Lower leg skin (tissue), 3 donors: Measurements from ENCODE around the gene MSH3.

Experiments
- POLR2A ChIP-seq, 2 donors: fragments of 450-650 bp; IDR thresholded peaks; one replicate each; pipeline ENCODE4 v1.6.1; 2016 to 2017; ENCODE audit warnings: antibody characterized with exemption in 2 of 2, mild to moderate bottlenecking in 1 of 2, moderate library complexity in 1 of 2
- TF ChIP-seq, protein P1 (sequence below), 3 donors: fragments of 450-650 bp; IDR thresholded peaks; one replicate each; pipeline ENCODE4 v1.5.1; 2016; ENCODE audit warnings: antibody characterized with exemption in 3 of 3, mild to moderate bottlenecking in 3 of 3, moderate library complexity in 2 of 3

DNA sequence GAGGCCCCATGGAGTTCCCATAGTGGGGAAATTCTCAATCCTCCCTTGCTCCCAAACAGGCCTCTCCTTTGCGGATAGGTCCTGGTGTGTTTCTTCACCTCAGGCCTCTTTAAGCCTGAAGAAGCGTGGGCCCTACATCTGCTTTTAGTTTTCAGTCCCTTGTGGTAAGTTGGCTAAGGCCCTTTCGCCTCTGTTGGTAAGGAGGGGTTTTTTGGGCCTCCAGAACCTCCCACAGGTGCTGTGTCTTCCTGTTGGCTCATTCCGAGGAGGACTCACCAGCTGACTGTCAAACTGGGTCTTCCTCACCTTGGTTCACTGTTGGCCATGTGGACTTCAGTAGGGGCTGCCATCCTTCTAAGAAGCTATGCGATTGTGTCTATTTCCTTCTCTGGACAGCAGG lies 56.8 kb downstream of the MSH3 start:
- TF ChIP-seq, protein P1, sequence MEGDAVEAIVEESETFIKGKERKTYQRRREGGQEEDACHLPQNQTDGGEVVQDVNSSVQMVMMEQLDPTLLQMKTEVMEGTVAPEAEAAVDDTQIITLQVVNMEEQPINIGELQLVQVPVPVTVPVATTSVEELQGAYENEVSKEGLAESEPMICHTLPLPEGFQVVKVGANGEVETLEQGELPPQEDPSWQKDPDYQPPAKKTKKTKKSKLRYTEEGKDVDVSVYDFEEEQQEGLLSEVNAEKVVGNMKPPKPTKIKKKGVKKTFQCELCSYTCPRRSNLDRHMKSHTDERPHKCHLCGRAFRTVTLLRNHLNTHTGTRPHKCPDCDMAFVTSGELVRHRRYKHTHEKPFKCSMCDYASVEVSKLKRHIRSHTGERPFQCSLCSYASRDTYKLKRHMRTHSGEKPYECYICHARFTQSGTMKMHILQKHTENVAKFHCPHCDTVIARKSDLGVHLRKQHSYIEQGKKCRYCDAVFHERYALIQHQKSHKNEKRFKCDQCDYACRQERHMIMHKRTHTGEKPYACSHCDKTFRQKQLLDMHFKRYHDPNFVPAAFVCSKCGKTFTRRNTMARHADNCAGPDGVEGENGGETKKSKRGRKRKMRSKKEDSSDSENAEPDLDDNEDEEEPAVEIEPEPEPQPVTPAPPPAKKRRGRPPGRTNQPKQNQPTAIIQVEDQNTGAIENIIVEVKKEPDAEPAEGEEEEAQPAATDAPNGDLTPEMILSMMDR (IDR thresholded peaks at IDR 0.05) = no peak
- TF ChIP-seq POLR2A (IDR thresholded peaks at IDR 0.05) = no peak
